ENCODE results near the gene P2RX4.
A peak's percentile ranks its signal among the peaks of the same experiment; 100 is the strongest.

The P2RX4 gene

GRCh38 chr12:121238086-121238485 lies 28.2 kb downstream of the P2RX4 start:
- no peak for DNase-seq (ENCODE audit: low read depth)
- H3K4me3 ChIP-seq (ENCODE audit: low read length) = no peak overlapping the region
- no peak for TF ChIP-seq CTCF (conservative IDR thresholded peaks at IDR 0.05; ENCODE audit: low read depth, low read length)

- TF ChIP-seq CTCF (conservative IDR thresholded peaks at IDR 0.05; ENCODE audit: low read depth, low read length) = no peak
- no peak overlapping the region for H3K4me3 ChIP-seq (ENCODE audit: low read length)
- DNase-seq (ENCODE audit: low read depth) = no peak
These were observed 28.8 kb downstream of the P2RX4 start for GRCh38 chr12:121238604-121239350.

GRCh38 chr12:121239351-121240061 lies 29.6 kb downstream of the P2RX4 start:
- no peak overlapping the region for H3K4me3 ChIP-seq (ENCODE audit: low read length)
- DNase-seq (ENCODE audit: low read depth) = peak; percentile 8
- no peak for TF ChIP-seq CTCF (conservative IDR thresholded peaks at IDR 0.05; ENCODE audit: low read depth, low read length)

- no peak for TF ChIP-seq CTCF (conservative IDR thresholded peaks at IDR 0.05; ENCODE audit: low read depth, low read length)
- DNase-seq (ENCODE audit: low read depth) = no peak
- H3K4me3 ChIP-seq (ENCODE audit: low read length) = no peak overlapping the region
These were observed 30.1 kb downstream of the P2RX4 start for GRCh38 chr12:121240062-121240420.

- H3K4me3 ChIP-seq (ENCODE audit: low read length) = no peak overlapping the region
- DNase-seq (ENCODE audit: low read depth) = no peak
- TF ChIP-seq CTCF (conservative IDR thresholded peaks at IDR 0.05; ENCODE audit: low read depth, low read length) = no peak
These were observed 30.7 kb downstream of the P2RX4 start for GRCh38 chr12:121240484-121241101.

- H3K4me3 ChIP-seq (ENCODE audit: low read length) = no peak overlapping the region
- DNase-seq (ENCODE audit: low read depth) = no peak
- no peak for TF ChIP-seq CTCF (conservative IDR thresholded peaks at IDR 0.05; ENCODE audit: low read depth, low read length)
These were observed 31.4 kb downstream of the P2RX4 start for GRCh38 chr12:121241156-121241970.

Measured in retinal pigment epithelial cell (primary cell).